ENCODE data around the gene NEGR1.

- TF ChIP-seq CTCF (IDR thresholded peaks at IDR 0.05) (no peak), EP300 (IDR thresholded peaks at IDR 0.05) (no peak), POLR2AphosphoS5 (IDR thresholded peaks at IDR 0.05) (no peak)
Observed at GRCh38 chr1:71586030-71586429, 696.3 kb downstream of the NEGR1 start.

All from stomach (tissue), 4 donors.